Measurements from ENCODE around the gene SLC26A2. TPM values are rescaled to one million over a fixed set of nuclear protein-coding genes. Genes with fewer than 3 reads are reported as not detected.

The SLC26A2 gene
- 10 to 100 TPM in 1 of 2 donors, 1 to 10 TPM in 1; 6.3 to 12.6 TPM for total RNA-seq
- long read RNA-seq, full-length matches to known transcripts: 6 of 7 reads
- long read RNA-seq, partial matches to known transcripts: 0 of 7 reads
- long read RNA-seq, other reads (novel, unspliced or antisense): 1 of 7 reads

DNA sequence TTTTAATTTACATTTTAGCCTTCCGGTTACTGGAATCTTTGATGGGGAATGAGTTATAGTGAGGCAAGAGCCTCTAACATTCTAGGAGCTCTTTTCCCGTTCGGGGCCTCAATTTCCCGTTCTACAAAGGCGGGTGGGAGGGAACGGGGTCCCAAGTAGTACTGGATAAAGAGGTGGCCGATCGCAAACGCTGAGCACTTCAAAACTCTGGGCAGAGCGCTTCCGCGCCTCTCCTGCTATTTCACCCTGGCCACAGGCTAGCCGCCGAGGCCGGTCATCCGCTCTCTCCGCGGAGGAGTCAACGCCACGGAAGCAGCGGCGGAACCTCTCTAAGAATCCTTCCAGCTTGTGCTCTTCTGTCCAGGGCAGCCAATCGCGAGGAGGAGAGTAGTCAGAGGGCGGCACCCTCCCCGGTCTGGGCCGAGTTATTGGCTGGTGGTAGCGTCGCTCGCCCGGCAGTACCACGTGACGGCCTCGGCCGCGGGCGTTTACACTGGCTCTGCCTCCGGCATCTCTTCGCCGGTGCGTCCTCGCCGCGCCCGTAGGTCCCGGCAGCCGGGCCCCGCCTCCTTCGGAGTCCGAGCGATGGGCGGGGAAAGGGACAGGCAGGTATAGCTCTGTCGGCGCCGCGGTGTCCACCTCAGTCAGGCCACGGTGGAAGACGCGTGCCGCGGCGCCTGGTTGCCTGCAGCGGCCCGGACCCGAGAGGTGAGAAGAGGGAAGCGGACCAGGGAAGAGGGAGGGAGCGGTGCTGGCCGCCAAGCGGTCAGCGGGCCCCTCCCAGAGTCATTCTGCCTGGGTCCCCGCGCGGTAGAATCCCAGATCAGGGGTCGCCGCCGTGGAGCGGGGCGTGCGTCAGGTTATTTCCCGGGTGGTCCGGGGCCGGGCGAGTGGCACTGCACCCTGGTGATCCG, at the start of gene SLC26A2:
SLC26A2 (plus strand) TSS at position 487 of the 914 bp plus-strand sequence. CDS start 16,895 bp downstream, outside the sequence.
- intact Hi-C loops (cut with DNase I): loop anchor here (2.0 to 10.0 kb wide), 3 partner anchors 104 to 326 kb away; no protein-coding TSS in a partner anchor

GRCh38 chr5:149911031-149911430, 49.5 kb upstream of the SLC26A2 start:
- intact Hi-C loops (cut with DNase I): no loop called here
- DNase-seq (no peak), ATAC-seq (no peak)

More for the DNA sequence above, at the start of gene SLC26A2:
- ATAC-seq (peak; percentile 100), DNase-seq (peak; percentile 98)

DNA sequence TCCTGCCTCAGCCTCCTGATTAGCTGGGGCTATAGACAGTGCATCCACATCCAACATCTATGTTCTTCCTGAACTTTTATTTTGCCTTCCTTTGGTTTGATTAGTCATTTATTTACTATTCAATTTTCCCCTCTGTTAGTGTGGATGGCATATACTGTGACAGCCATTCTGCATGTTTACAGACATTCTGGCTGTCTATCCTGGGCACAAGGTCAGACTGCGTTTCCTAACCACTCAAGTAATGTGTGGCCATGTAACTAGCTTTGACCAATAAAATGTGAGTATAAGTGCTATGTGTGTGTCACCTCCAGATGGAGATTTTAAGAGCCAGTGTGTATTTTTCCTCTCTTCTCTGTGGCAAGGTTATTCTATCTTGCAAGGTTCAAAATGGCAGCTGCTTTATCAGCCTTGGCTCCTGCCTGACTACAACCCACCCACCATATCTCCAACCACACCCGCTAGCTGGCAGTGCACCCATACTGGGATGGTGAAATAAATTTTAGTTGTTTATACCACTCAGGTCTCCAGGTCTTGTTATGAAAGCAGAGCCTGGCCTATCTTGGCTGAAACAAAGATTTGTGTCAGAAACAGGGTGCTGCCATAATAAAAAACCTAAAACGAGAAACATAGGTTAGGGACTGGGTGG, 48.2 kb upstream of the SLC26A2 start:
- intact Hi-C loops (cut with DNase I): no loop called here

DNA sequence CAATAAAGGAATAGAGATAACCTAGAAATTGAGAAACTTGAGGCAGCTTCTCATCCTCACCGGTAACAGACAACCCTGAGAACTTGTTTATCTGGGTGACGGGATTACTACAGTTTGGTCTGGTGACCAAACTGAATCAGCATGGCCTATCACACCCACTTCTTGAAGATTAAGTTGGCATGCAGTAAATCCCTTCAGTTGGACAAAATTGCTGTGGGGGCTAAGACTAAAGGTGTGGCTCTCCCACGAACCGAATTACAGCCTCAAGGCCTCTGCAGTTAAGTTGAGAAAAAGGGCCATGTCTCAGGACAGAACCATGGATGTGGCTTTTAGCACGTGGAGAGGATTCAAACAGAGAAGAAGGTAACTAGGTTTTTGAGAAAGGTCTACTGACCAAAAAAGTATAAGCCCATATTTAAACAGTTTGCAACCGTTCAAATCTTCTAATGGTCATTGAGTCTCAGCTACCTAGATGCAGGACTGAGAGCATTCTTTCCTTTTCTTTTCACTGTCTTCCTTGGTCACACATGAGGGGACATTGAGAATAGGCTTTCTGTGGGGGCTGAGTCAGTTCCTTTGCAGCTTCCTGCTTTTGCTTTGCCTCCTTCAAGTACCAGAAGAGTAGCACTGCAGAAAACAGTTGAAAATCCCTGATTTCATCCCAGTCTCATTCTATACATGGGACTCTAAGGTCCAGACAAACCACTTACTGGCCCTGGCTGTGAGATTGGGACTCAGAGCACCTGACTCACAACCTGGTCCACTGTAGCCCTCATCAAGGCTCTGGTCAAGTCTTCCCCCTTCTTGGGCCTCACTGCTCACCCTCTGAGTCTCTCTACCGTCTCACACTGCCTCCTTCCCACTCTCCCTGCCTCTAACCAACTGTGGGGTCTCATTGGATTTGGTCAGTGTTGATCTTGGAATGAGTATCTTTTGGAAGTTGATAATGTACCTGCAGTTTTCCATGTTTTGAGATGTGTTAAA, 46.8 kb upstream of the SLC26A2 start:
- intact Hi-C loops (cut with DNase I): no loop called here
- ATAC-seq (no peak), DNase-seq (no peak)

More for the DNA sequence above, 48.2 kb upstream of the SLC26A2 start:
- no peak for DNase-seq
- peak in 1 of 2 donors; percentile 81 for ATAC-seq

DNA sequence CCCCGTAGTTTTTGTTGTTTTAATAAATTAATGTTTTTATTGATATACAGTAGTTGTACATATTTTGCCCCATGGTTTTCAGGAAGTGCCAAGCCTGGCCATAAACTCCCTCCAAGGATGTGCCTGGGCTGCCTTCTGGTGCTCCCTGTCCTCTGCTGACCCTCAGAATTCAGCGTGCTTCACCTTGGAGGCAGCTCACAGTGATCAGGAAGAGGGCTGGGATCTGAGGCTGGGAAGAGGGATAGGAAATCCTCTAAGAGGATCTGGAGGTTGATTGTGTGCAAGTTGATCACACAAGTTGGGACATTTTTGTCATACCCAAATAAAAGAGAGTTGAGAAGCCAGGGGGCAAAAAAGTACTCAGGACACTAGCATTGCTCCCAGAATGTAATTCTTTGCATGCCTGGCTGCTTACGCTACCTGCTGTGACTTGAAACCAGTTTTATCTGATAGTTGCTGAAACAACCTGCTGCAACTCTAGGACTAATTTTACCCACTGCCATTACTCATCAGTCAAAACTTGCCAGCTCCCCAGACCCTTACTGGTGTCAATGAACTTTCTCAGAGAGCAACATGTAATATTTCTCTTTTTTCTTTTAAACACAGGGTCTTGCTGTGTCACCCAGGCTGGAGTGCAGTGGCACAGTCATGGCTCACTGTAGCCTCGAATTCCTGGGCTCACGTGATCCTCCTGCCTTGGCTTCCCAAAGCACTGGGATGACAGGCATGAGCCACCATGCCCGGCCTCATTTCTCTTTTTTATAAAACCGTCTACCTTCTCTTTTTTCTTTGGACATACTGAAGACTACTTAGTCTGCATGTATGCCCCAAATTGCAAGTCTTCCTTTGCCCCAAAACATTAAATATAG, 44.9 kb upstream of the SLC26A2 start:
- intact Hi-C loops (cut with DNase I): no loop called here
- ATAC-seq: no peak
- DNase-seq: no peak

DNA sequence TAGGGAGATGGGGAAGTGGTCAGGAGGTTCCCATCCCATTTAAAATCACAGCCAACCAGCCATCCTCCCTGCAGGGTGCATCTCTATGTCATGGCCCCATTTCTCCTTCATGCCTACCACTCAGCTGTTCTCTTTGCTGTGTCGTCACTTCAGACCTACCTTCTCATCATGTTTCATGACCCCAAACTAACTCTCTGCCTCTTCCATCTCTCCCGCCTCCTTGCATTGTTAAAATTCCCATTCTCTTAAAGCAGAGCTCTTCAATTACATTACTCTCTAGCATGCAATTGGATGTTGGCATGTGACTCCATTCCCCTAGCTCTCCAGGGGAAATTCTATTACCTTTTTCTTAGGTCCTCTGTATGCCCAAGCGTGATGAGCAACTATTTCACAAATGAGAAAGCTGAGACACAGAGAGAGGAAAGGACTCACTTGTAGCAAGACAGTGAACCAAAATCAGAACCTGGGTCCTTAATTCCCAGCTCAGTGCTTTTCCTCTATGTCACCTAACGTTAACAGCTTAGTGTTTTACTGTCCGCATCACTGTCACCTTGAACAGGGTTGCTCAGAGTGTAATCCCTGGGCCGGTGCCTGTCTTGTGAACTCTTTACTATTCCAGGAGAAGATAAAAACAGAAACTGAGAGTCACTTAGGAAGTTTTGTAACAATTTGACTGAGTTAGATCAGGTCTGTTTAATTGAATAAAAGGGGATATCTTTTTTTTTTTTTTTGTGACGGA, 44.1 kb upstream of the SLC26A2 start:
- no peak for DNase-seq
- ATAC-seq: peak in 1 of 2 donors; percentile 44
- intact Hi-C loops (cut with DNase I): no loop called here

GRCh38 chr5:149917073-149917676, 43.4 kb upstream of the SLC26A2 start:
- no peak for DNase-seq
- intact Hi-C loops (cut with DNase I): no loop called here
- ATAC-seq: peak in 1 of 2 donors; percentile 55

GRCh38 chr5:149921597-149921996, 39.0 kb upstream of the SLC26A2 start:
- no peak for ATAC-seq
- no peak for DNase-seq
- intact Hi-C loops (cut with DNase I): no loop called here

DNA sequence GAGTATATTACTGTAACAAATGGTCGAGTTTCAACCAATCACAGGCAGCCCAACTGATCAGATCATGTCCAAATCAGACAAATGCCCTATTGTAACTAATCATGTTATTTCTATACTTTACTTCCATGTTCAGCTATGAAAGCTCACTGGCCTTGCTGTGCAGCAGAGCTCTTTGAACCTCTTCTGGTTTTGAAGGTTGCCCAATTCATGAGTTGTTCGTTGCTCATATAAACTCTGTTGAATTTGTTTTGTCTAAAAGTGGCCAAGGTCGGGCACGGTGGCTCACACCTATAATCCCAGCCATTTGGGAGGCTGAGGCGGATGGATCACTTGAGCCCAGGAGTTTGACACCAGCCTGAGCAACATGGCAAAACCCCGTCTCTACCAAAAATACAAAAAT, 37.6 kb upstream of the SLC26A2 start:
- intact Hi-C loops (cut with DNase I): no loop called here

DNA sequence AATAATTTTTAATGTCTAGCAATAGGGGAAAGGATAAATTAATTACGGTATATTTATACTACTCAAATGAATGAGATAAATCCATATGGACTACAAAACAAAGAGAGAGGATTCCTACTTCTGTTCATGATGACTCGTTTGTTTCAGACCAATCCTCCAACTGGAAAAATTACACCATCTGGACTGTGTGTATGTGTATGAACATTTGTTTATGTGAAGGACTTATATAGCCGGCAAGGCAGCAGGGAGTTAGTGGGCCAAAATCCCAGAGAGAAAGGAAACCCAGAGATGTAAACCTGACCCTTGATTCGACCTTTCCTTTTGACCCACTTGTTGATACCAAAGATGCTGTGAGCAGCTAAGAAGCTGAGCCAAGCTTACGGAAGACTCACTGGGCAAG, 36.1 kb upstream of the SLC26A2 start:
- ATAC-seq (no peak), DNase-seq (no peak)
- intact Hi-C loops (cut with DNase I): no loop called here

More for the DNA sequence above, 37.6 kb upstream of the SLC26A2 start:
- ATAC-seq (no peak), DNase-seq (no peak)

DNA sequence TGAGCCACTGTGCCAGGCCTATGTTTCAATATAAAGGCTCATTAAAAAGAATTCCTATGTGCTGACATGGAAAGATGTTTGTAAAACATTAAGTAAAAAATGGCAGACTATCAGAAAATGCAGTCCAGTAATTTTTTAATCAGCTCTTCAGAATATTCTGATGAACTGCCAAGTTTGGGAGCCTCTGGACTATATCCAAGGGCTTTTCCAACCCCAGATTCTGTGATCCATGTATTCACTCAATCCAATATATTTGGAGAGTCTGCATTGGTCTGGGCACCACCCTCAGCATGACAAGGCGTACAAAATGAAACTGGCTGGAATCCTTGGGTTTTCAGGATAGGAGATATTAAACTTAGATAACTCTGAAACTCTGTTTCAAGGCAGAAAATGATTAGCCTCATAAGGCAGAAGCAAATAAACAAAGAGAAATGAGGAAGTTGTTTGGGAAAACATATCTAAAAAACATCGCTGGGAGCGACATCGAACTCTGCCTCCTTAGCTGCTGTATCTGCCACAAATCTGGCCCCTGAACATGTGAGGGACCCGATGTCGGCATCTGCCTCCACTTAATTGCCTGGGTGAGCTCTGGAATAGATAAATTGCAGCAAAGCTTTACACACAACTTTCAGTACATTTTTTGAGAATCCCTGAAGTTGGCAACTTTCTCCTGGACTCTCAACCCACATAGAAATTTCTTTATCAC, 30.4 kb upstream of the SLC26A2 start:
- intact Hi-C loops (cut with DNase I): no loop called here
- DNase-seq: no peak
- peak in 1 of 2 donors; percentile 54 for ATAC-seq

- intact Hi-C loops (cut with DNase I): no loop called here
- ATAC-seq: peak; percentile 14 to 73
These were observed 29.6 kb upstream of the SLC26A2 start for GRCh38 chr5:149930749-149931574.

GRCh38 chr5:149931992-149932436, 28.5 kb upstream of the SLC26A2 start:
- intact Hi-C loops (cut with DNase I): no loop called here
- no peak for DNase-seq
- ATAC-seq: no peak

More at GRCh38 chr5:149930749-149931574, 29.6 kb upstream of the SLC26A2 start:
- no peak for DNase-seq

DNA sequence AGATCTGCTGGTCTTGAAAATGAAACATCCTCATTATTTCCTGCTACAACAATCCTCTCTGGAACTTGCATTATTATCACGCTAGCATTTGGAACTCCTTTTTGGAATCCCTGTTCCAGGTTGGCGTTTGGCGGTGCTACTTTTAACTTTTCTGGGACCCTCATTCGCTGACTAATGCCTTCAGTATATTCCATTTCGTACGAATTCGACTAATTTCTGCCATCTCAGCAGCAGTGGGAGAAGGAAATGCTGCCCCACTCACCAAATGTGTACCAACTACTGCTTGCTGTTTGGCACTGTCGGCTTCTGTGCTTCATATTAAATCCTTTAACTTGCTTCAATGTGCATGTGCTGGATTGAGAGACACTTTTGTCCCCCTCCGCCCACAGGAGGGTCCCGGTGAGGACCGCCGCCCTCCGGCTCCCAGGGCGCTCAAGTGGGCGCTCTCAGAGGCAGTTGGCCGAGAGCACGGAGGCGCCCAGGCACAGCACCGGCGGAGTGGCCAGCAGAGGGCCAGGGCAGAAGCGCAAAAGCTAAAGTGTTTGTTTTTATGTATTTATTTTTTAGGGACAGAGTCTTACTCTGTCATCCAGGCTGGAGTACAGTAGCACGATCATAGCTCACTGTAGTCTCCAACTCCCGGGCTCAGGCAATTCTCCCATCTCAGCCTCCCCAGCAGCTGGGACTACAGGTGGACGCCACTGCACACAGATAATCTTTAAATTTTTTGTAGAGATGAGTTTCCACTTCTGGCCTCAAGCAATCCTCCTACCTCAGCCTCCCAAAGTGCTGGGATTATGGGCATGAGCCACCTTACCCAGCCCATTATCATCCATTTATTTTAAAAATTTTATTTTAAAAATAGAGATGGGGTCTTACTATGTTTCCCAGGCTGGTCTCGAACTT, 27.9 kb upstream of the SLC26A2 start:
- ATAC-seq: peak in 1 of 2 donors; percentile 53
- intact Hi-C loops (cut with DNase I): no loop called here
- DNase-seq: no peak

All from left cardiac atrium (tissue), 4 donors.